Suprapubic skin (tissue), 4 donors: ENCODE data around the gene DGCR2. TPM values are rescaled to one million over a fixed set of nuclear protein-coding genes. Genes with fewer than 3 reads are reported as not detected.
"Not testable (repeated sequence)": the region's sequence is repeated elsewhere in the genome, so short reads cannot be mapped to it uniquely, and the experiment has no call there.

ENCODE experiments used
- DNase-seq, 2 donors: peaks; one replicate each; pipeline ENCODE4 v3.0.0-alpha.2; 2019; ENCODE audit warnings: low spot score in 2 of 2
- H3K27ac ChIP-seq: fragments of 200-600 bp; sonication (generic); one replicate; pipeline ENCODE4 v1.5.1; 2019
- H3K27me3 ChIP-seq: fragments of 200-600 bp; sonication (generic); one replicate; pipeline ENCODE4 v1.5.1; 2019
- H3K36me3 ChIP-seq: fragments of 200-600 bp; sonication (generic); one replicate; pipeline ENCODE4 v1.5.1; 2019
- H3K4me1 ChIP-seq: fragments of 200-600 bp; sonication (generic); one replicate; pipeline ENCODE4 v1.5.1; 2019
- H3K4me3 ChIP-seq: fragments of 200-600 bp; sonication (generic); one replicate; pipeline ENCODE4 v1.5.1; 2019; ENCODE audit warnings: mild to moderate bottlenecking
- H3K9me3 ChIP-seq: fragments of 200-600 bp; sonication (generic); one replicate; pipeline ENCODE4 v1.5.1; 2019
- CTCF ChIP-seq, 2 donors: fragments of 200-600 bp in 1 of 2; fragments of 450-650 bp in 1 of 2; sonication (generic) in 1 of 2; IDR thresholded peaks; one replicate each; pipeline ENCODE4 v1.5.1; 2016 to 2019; ENCODE audit warnings: antibody characterized with exemption in 2 of 2, mild to moderate bottlenecking in 1 of 2, moderate library complexity in 1 of 2
- EP300 ChIP-seq: sonication (generic); formaldehyde crosslinking; IDR thresholded peaks from one replicate; pipeline ENCODE4 v1.6.1; 2017; ENCODE audit warnings: antibody characterized with exemption
- POLR2A ChIP-seq, 2 donors: fragments of 450-650 bp; IDR thresholded peaks; one replicate each; pipeline ENCODE4 v1.6.1; 2017; ENCODE audit warnings: antibody characterized with exemption in 2 of 2, mild to moderate bottlenecking in 2 of 2, moderate library complexity in 2 of 2
- POLR2AphosphoS5 ChIP-seq, 3 donors: sonication (generic); formaldehyde crosslinking; IDR thresholded peaks; one replicate each; pipeline ENCODE4 v1.6.1; 2017; ENCODE audit warnings: antibody characterized with exemption in 3 of 3
- WGBS: methylation state at CpG from one replicate; pipeline ENCODE4 v1.1.5; 2018; 5-methylcytosine and 5-hydroxymethylcytosine counted together
- total RNA-seq, 4 donors: library from RNA; depleted of rRNA; stranded (reverse); fragments of >200 nt; gene quantifications; one replicate each; pipeline ENCODE4 v1.1.0, GENCODE V29; 2016

The DGCR2 gene
- total RNA-seq, 4 donors from 2014 or later, result 115 to 172 (median 130) TPM

DNA sequence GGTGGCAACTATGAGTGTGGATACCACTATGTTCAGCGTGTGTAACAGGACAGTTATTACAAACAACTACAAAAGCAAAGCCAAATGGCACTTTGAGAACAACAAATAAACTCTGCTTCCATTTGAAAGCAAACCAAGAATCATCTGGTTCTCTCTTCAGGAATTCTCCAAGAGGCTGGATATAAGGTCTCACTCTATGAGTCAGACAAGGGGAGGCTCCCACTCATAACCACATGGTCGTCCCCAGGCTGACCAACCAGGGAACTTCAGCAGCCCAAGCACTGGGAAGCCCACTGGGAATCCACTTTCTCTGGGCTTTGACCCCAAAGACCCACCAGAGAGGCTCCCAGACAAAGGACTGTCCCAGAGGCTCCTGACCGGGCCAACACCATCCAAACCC, 35.3 kb downstream of the DGCR2 start:
- H3K27me3 ChIP-seq, result no peaks in the 10 kb centered on the region
- H3K36me3 ChIP-seq, result peaks cover 19% of the 10 kb centered on the region
- H3K9me3 ChIP-seq, result no peaks in the 10 kb centered on the region
- no peak overlapping the region for H3K4me3 ChIP-seq
- DNase-seq, result no peak
- peaks cover 19% of the 10 kb centered on the region for H3K4me1 ChIP-seq
- TF ChIP-seq POLR2A (IDR thresholded peaks at IDR 0.05) (no peak), CTCF (IDR thresholded peaks at IDR 0.05) (no peak), POLR2AphosphoS5 (IDR thresholded peaks at IDR 0.05) (no peak), EP300 (no peak)
- H3K27ac ChIP-seq, result no peak overlapping the region
- WGBS, result 71% methylated on average over 3 of the region's 3 CpGs

GRCh38 chr22:19086417-19086816, 35.8 kb downstream of the DGCR2 start:
- Histone ChIP-seq H3K4me1 (peaks cover 19% of the 10 kb centered on the region), H3K36me3 (peaks cover 19% of the 10 kb centered on the region), H3K27ac (no peak overlapping the region), H3K9me3 (no peaks in the 10 kb centered on the region), H3K4me3 (no peak overlapping the region), H3K27me3 (no peaks in the 10 kb centered on the region)
- WGBS, result 88% methylated on average over 6 of the region's 6 CpGs
- DNase-seq, result no peak
- TF ChIP-seq POLR2A (IDR thresholded peaks at IDR 0.05) (no peak), EP300 (no peak), CTCF (IDR thresholded peaks at IDR 0.05) (no peak), POLR2AphosphoS5 (IDR thresholded peaks at IDR 0.05) (no peak)

DNA sequence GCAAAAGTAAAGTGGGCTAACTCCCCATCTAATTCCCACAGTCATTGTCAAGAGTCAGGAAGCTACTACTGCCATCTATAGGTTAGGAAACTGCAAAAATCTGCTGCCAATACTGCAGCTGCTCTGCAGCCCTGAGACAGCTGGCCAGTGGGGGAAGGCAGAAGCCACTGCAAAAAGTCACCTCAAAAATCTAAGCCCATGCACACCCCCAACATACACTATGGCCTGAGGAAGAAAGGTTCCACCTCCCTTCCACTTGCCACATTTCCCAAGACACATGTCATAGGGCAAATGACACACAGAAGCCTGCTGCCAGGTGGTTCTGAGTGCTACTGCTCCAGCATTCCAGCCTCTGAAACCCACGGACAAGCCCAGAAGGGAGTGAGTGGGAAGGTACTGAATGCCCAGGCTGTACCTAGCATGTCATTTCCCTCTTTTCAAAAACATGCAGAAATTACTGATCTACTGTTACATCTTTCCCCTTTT, 36.9 kb downstream of the DGCR2 start:
- Histone ChIP-seq H3K4me1 (peaks cover 19% of the 10 kb centered on the region), H3K27me3 (no peaks in the 10 kb centered on the region), H3K4me3 (no peak overlapping the region), H3K36me3 (peaks cover 30% of the 10 kb centered on the region), H3K27ac (no peak overlapping the region), H3K9me3 (no peaks in the 10 kb centered on the region)
- TF ChIP-seq POLR2AphosphoS5 (IDR thresholded peaks at IDR 0.05) (no peak), POLR2A (IDR thresholded peaks at IDR 0.05) (no peak), EP300 (no peak), CTCF (IDR thresholded peaks at IDR 0.05) (no peak)
- DNase-seq, result peak in 1 of 2 donors; percentile 28
- WGBS, result 12% methylated on average over 1 of the region's 1 CpG

DNA sequence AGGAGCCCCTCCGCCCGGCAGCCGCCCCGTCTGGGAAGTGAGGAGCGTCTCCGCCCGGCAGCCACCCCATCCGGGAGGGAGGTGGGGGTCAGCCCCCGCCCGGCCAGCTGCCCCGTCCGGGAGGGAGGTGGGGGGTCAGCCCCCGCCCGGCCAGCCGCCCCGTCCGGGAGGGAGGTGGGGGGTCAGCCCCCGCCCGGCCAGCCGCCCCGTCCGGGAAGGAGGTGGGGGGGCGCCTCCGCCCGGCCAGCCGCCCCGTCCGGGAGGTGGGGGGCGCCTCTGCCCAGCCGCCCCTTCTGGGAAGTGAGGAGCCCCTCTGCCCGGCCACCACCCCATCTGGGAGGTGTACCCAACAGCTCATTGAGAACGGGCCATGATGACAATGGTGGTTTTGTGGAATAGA, 37.6 kb downstream of the DGCR2 start:
- H3K4me3 ChIP-seq, DNase-seq, H3K27me3 ChIP-seq, H3K27ac ChIP-seq, H3K9me3 ChIP-seq: not testable (repeated sequence)
- 87% methylated on average over 10 of the region's 32 CpGs for WGBS
- peaks cover 34% of the 10 kb centered on the region for H3K36me3 ChIP-seq
- H3K4me1 ChIP-seq, result peaks cover 19% of the 10 kb centered on the region

- not testable (repeated sequence) for H3K4me3 ChIP-seq, H3K27ac ChIP-seq, H3K27me3 ChIP-seq, H3K9me3 ChIP-seq
- WGBS, result 100% methylated on average over 6 of the region's 30 CpGs
- Histone ChIP-seq H3K36me3 (peaks cover 32% of the 10 kb centered on the region), H3K4me1 (peaks cover 19% of the 10 kb centered on the region)
- DNase-seq, result peak in 1 of 2 donors; percentile 50
These were observed 38.1 kb downstream of the DGCR2 start for GRCh38 chr22:19084126-19084525.

- Histone ChIP-seq H3K36me3 (peaks cover 21% of the 10 kb centered on the region), H3K4me3 (no peak overlapping the region), H3K27ac (no peak overlapping the region), H3K27me3 (no peaks in the 10 kb centered on the region), H3K4me1 (peaks cover 19% of the 10 kb centered on the region), H3K9me3 (no peaks in the 10 kb centered on the region)
- DNase-seq, result peak in 1 of 2 donors; percentile 49
- TF ChIP-seq CTCF (IDR thresholded peaks at IDR 0.05) (no peak), EP300 (no peak)
- WGBS, result 85% methylated on average over 13 of the region's 13 CpGs
These were observed 39.4 kb downstream of the DGCR2 start for GRCh38 chr22:19082793-19083192.
